Common myeloid progenitor, CD34-positive (primary cell): ENCODE data around the gene EPN2.

Experiments used
- CTCF ChIA-PET: fragments of 350-600 bp; sonication (Branson Sonifier 250); formaldehyde crosslinking; loops from one replicate; lab custom pipeline; 2021; ENCODE audit warnings: antibody characterized with exemption; lab: Charles Lee
- POLR2A ChIA-PET: fragments of 350-600 bp; sonication (Branson Sonifier 250); formaldehyde crosslinking; loops from one replicate; lab custom pipeline; 2021; ENCODE audit warnings: antibody characterized with exemption; lab: Charles Lee
- DNase-seq, 3 donors: peaks; one replicate each; pipeline versions ENCODE4 v3.0.0 to v3.0.0-alpha.2; 2013
- H3K27ac ChIP-seq, 2 experiments: 1 replicate in 1 of 2; 2 replicates in 1 of 2; pipeline ENCODE4 v1.7.0; 2013; ENCODE audit warnings: inconsistent platforms in 2 of 2, low read length in 2 of 2, mild to moderate bottlenecking in 2 of 2, low read depth in 1 of 2, moderate library complexity in 1 of 2; ENCODE audit not compliant: severe bottlenecking in 2 of 2, insufficient read depth in 1 of 2, poor library complexity in 1 of 2
- H3K27me3 ChIP-seq, 5 experiments: replicated peaks in 2 of 5; 1 replicate in 3 of 5; 2 replicates in 2 of 5; pipeline versions ENCODE4 v1.6.1 to v1.7.0; 2013; ENCODE audit warnings: low read length in 4 of 5, mild to moderate bottlenecking in 2 of 5, moderate library complexity in 2 of 5, inconsistent platforms in 1 of 5; ENCODE audit not compliant: insufficient read depth in 5 of 5, control insufficient read depth in 4 of 5
- H3K36me3 ChIP-seq, 4 experiments: 1 replicate in 2 of 4; 2 replicates in 2 of 4; pipeline versions ENCODE4 v1.6.1 to v1.7.0; 2013; ENCODE audit warnings: low read length in 3 of 4, control low read depth in 1 of 4, mild to moderate bottlenecking in 1 of 4; ENCODE audit not compliant: control insufficient read depth in 4 of 4, insufficient read depth in 4 of 4
- H3K4me1 ChIP-seq, 4 experiments: 1 replicate in 3 of 4; 2 replicates in 1 of 4; pipeline versions ENCODE4 v1.6.1 to v1.7.1; 2013; ENCODE audit warnings: low read length in 3 of 4, mild to moderate bottlenecking in 3 of 4, control low read depth in 1 of 4, inconsistent platforms in 1 of 4, moderate library complexity in 1 of 4; ENCODE audit not compliant: control insufficient read depth in 4 of 4, insufficient read depth in 4 of 4; ENCODE audit errors: control extremely low read depth in 1 of 4
- H3K4me3 ChIP-seq, 7 experiments: 1 replicate in 4 of 7; 2 replicates in 3 of 7; pipeline versions ENCODE4 v1.5.1 to v1.7.0; 2013; ENCODE audit warnings: mild to moderate bottlenecking in 7 of 7, low read length in 6 of 7, moderate library complexity in 6 of 7, inconsistent platforms in 2 of 7, low read depth in 2 of 7, control low read depth in 1 of 7; ENCODE audit not compliant: insufficient read depth in 4 of 7, control insufficient read depth in 1 of 7; ENCODE audit errors: extremely low read depth in 1 of 7
- H3K9me3 ChIP-seq, 5 experiments: 1 replicate in 4 of 5; 2 replicates in 1 of 5; pipeline versions ENCODE4 v1.6.1 to v1.7.1; 2013; ENCODE audit warnings: low read length in 4 of 5, mild to moderate bottlenecking in 2 of 5, inconsistent platforms in 1 of 5, low read depth in 1 of 5, moderate library complexity in 1 of 5; ENCODE audit not compliant: control insufficient read depth in 4 of 5, insufficient read depth in 2 of 5; ENCODE audit errors: control extremely low read depth in 1 of 5
- WGBS: methylation state at CpG from one replicate; pipeline ENCODE4 v1.1.5; 2013; ENCODE audit not compliant: insufficient coverage; 5-methylcytosine and 5-hydroxymethylcytosine counted together

Gene EPN2

GRCh38 chr17:19366637-19366972 lies 129.4 kb downstream of the EPN2 start:
- H3K27me3 ChIP-seq: peaks cover 0 to 72% (median 28%) of the 10 kb centered on the region in 5 experiments
- H3K4me3 ChIP-seq: no peak overlapping the region
- no peak overlapping the region for H3K27ac ChIP-seq
- DNase-seq: no peak
- POLR2A ChIA-PET: no interaction called here
- peaks cover 3 to 31% (median 30%) of the 10 kb centered on the region in 4 experiments for H3K4me1 ChIP-seq
- 94% methylated on average over 5 of the region's 5 CpGs for WGBS
- no peaks in the 10 kb centered on the region for H3K36me3 ChIP-seq
- no peaks in the 10 kb centered on the region for H3K9me3 ChIP-seq
- CTCF ChIA-PET: interaction anchor here (1.5 to 10.8 kb wide), 4 partner anchors 52 to 396 kb away, joined by 3 to 149 read pairs (median 7); no protein-coding TSS in a partner anchor

GRCh38 chr17:19368229-19368628 lies 131.1 kb downstream of the EPN2 start:
- POLR2A ChIA-PET: no interaction called here
- Histone ChIP-seq H3K27ac (no peak overlapping the region), H3K4me3 (no peak overlapping the region), H3K36me3 (no peaks in the 10 kb centered on the region), H3K27me3 (peaks cover 0 to 64% (median 26%) of the 10 kb centered on the region in 5 experiments), H3K9me3 (no peaks in the 10 kb centered on the region), H3K4me1 (peaks cover 3 to 37% (median 33%) of the 10 kb centered on the region in 4 experiments)
- 96% methylated on average over 4 of the region's 4 CpGs for WGBS
- CTCF ChIA-PET: interaction anchor here (0.6 to 10.8 kb wide), 6 partner anchors 10 to 78 kb away, joined by 3 to 149 read pairs (median 5); partner anchors contain the start of gene MAPK7
- DNase-seq: no peak

GRCh38 chr17:19369107-19369778 lies 132.1 kb downstream of the EPN2 start:
- 97% methylated on average over 10 of the region's 16 CpGs for WGBS
- no peak for DNase-seq
- Histone ChIP-seq H3K27ac (no peak overlapping the region), H3K27me3 (peaks cover 0 to 61% (median 28%) of the 10 kb centered on the region in 5 experiments), H3K36me3 (no peaks in the 10 kb centered on the region), H3K4me1 (peaks cover 3 to 37% (median 33%) of the 10 kb centered on the region in 4 experiments), H3K9me3 (no peaks in the 10 kb centered on the region), H3K4me3 (no peak overlapping the region)
- ChIA-PET CTCF (interaction anchor here (1.1 to 10.8 kb wide), 4 partner anchors 9 to 77 kb away, joined by 3 to 149 read pairs (median 12); partner anchors contain the start of gene MAPK7), POLR2A (interaction anchor here (0.9 kb wide), 1 partner anchor 42 kb away, joined by 3 read pairs; no protein-coding TSS in a partner anchor)

- POLR2A ChIA-PET: interaction anchor here (0.9 kb wide), 1 partner anchor 42 kb away, joined by 3 read pairs; no protein-coding TSS in a partner anchor
- H3K27me3 ChIP-seq: peaks cover 0 to 53% (median 24%) of the 10 kb centered on the region in 5 experiments
- peak; percentile 54 to 78 (median 70) for DNase-seq
- H3K4me1 ChIP-seq: peaks cover 3 to 37% (median 33%) of the 10 kb centered on the region in 4 experiments
- H3K27ac ChIP-seq: no peak overlapping the region
- H3K4me3 ChIP-seq: peak overlapping the region in 1 of 7 experiments; percentile 12
- H3K36me3 ChIP-seq: no peaks in the 10 kb centered on the region
- no peaks in the 10 kb centered on the region for H3K9me3 ChIP-seq
- CTCF ChIA-PET: interaction anchor here (1.1 to 10.8 kb wide), 5 partner anchors 8 to 76 kb away, joined by 3 to 149 read pairs (median 8); partner anchors contain the start of gene MAPK7
- WGBS: 83% methylated on average over 10 of the region's 12 CpGs
Measured at GRCh38 chr17:19369846-19370492, 132.8 kb downstream of the EPN2 start.

GRCh38 chr17:19370493-19370960 lies 133.4 kb downstream of the EPN2 start:
- H3K9me3 ChIP-seq: no peaks in the 10 kb centered on the region
- POLR2A ChIA-PET: no interaction called here
- H3K4me3 ChIP-seq: peak overlapping the region in 1 of 7 experiments; percentile 17
- H3K36me3 ChIP-seq: no peaks in the 10 kb centered on the region
- CTCF ChIA-PET: interaction anchor here (1.1 to 10.8 kb wide), 5 partner anchors 7 to 76 kb away, joined by 3 to 149 read pairs (median 8); partner anchors contain the start of gene MAPK7
- WGBS: 14% methylated on average over 5 of the region's 7 CpGs
- peaks cover 0 to 48% (median 21%) of the 10 kb centered on the region in 5 experiments for H3K27me3 ChIP-seq
- peaks cover 3 to 37% (median 33%) of the 10 kb centered on the region in 4 experiments for H3K4me1 ChIP-seq
- no peak overlapping the region for H3K27ac ChIP-seq
- peak; percentile 18 to 72 (median 60) for DNase-seq

- Histone ChIP-seq H3K4me3 (no peak overlapping the region), H3K4me1 (peaks cover 3 to 37% (median 33%) of the 10 kb centered on the region in 4 experiments), H3K9me3 (no peaks in the 10 kb centered on the region), H3K27ac (no peak overlapping the region), H3K36me3 (no peaks in the 10 kb centered on the region), H3K27me3 (peaks cover 0 to 42% (median 17%) of the 10 kb centered on the region in 5 experiments)
- ChIA-PET CTCF (interaction anchor here (1.0 to 10.8 kb wide), 5 partner anchors 8 to 75 kb away, joined by 3 to 149 read pairs (median 4); partner anchors contain the start of gene B9D1), POLR2A (no interaction called here)
- DNase-seq: peak; percentile 60 to 90 (median 88)
- 69% methylated on average over 6 of the region's 7 CpGs for WGBS
Measured at GRCh38 chr17:19371259-19372010, 134.3 kb downstream of the EPN2 start.
